ENCODE results near the gene JHY.

JHY gene

DNA sequence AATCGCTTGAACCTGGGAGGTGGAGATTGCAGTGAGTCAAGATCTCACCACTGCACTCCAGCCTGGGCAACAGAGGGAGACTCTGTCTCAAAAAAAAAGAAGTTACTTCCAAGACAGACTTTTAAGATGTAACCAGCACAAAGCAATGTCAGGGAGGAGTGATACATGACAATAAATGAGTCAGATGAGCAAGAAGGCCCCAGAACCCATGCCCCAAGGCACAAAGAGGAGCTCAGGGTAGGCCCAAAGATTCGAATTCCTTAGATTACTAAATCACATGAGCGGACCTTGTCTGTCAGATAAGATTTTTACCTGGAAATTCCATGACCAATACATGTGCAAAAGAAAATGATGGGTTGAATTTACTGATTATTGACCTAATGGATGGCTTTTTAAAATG, 10.5 kb upstream of the JHY start:
- DNase-seq (ENCODE audit: low read depth) = no peak

DNA sequence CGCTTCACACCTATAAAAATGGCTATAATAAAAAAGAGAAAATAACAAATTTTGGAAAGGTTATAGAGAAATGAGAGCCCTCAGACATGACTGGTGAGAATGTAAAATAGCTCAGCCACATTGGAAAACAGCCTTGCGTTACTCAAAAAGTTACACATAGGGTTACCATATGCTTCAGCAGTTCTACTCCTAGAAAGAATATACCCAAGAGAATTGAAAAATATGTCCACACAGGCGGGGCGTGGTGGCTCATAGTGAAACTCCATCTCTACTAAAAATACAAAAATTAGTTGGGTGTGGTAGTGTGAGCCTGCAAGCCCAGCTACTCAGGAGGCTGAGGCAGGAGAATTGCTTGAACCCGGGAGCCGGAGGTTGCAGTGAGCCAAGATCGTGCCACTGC, 7.6 kb upstream of the JHY start:
- DNase-seq (ENCODE audit: low read depth) = no peak

DNA sequence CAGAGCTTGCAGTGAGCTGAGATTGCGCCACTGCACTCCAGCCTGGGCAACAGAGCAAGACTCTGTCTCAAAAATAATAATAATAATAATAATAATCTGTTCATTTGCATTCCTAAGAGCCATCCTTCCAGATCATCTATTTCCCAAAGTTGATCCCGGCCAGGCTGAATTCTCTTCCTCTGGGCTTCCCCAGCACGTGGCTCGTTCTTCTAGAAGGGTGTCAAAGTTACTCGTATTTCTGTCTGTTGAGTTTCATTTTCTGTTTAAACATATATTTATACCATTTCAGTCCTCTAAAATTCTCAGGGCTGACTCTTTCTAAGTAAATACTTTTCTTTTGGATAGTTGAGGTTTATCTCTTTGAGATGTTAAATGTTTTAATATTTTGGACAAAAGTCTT, 4.8 kb upstream of the JHY start:
- DNase-seq (ENCODE audit: low read depth) = no peak

DNA sequence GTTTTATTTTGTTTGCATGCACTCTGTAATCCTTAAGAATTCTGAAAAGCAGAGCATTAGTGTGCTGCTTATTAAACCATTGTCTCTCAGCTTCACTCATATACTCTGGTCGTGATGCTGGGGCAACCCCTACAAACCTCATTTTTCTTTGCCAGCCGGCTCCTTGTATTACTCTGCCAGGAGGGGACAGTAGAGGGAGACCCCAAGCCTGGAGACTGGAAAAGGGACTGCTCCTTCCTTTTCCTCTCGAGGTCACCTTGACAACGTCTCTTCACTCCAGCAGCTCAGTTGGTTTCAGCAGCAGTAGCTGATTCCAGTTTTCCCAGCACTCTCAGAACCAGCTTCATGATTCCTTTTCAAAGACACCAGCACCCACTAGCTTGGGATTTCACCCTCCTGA, 2.8 kb upstream of the JHY start:
- no peak for DNase-seq (ENCODE audit: low read depth)

DNA sequence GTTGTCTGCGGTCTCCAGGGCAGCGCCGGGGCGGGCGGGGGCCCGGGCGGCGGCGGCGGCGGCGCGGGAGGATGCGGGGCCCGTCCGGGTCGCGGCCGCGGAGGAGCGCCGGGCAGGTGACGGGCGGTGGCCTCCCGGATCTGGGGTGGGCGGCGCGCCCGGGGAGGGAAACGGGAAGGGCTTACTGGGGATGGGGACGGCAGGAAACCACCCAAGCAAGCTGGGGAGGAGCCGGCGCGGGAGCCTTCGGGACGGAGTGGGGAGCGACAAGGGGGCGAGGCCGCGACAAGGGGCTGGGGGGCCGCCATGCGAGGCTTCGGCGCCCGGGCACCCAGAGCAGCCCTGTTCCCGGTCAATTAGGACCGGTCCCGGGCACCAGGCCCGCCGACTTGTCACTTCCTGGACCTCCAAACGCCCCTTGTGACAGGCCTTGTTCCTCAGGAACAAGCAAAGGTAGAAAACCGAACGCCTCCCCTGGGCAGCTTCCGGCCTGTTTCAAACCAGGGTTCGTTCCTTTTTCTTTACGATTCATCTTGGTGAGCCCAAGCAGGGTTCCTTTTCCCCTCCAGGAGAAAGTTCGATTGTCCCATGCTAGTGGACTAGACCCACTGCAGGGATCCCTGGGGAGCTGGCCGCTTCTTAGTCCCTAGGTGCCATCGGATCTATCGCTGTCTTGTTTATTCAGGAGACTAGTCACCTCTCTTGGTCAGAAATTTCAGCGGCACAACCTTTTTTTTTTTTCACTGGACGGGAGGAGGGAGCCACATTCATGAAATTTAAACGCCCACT, 492 bp downstream of the JHY start:
- DNase-seq (ENCODE audit: low read depth) = peak; percentile 23

DNA sequence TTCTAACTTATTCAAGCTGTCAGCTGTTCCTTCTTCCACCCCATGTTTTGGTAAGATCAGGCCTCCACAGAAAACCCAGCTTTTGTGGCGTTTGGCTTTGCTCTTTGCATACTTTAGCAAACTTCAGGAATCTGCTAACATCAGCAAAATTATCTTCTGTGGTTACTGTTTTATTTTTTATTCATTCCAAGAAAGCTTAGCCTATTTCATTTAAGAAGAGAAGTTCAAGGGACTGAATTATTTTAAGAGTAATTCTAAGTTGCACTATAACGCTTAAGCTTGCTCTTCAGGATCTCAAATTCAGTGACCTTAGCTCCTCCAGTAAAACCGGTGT, 1.1 kb downstream of the JHY start:
- DNase-seq (ENCODE audit: low read depth) = no peak

DNA sequence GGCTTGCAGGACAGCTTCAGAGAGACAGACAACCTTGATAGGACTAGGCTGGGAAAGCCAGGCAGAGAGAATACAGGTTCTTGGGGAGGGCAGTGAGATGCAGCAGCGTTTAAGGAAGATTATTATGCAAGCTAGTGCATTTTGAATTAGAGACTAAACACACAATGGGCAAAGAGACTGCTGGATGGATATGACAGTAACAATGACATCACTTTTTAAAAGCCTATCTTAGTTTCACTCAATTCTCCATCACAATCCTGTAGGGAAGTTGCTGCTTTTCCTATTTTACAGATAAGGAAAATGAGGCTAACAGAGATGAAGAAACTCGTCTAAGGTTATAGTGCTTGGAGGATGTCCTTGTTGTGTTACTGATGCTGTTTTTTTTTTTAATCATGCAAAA, 5.6 kb downstream of the JHY start:
- DNase-seq (ENCODE audit: low read depth) = no peak

DNA sequence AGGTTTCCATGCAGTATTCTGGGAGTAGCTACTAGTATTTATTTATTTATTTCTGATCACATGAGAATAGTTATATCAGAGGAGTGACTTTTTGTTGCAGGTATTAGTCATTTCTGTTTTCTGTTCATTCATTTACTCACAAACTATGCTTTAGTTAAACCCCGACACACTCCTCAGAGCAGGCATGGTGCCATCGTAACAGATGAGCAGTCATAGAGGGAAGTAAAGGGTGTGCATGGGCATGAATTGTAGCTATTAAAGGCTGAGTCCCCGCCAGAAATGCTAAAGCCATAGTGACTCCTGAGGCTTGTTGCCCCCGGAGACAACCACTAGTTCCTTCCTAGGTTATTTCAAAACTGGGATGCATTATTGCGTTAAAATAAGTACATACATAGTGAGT, 10.6 kb downstream of the JHY start:
- DNase-seq (ENCODE audit: low read depth) = no peak

DNA sequence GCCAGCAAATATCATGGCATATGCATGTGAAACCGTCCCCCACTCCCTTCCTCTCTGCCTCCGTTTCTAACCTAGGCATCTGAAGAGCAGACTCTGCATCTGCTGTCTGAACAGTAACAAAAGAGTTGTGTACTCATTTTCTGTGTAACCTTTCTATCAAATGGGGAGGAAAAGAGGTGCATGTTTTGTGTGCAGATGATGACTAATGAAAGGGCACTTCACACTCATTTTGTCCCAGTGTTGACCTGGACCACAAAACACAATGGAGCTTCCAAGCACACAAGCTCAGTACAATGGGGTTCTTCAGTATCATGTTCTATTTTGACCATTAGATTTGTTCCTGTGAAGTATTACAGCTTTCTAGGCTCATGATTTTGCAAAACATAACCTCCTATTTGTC, 13.0 kb downstream of the JHY start:
- no peak for DNase-seq (ENCODE audit: low read depth)

DNA sequence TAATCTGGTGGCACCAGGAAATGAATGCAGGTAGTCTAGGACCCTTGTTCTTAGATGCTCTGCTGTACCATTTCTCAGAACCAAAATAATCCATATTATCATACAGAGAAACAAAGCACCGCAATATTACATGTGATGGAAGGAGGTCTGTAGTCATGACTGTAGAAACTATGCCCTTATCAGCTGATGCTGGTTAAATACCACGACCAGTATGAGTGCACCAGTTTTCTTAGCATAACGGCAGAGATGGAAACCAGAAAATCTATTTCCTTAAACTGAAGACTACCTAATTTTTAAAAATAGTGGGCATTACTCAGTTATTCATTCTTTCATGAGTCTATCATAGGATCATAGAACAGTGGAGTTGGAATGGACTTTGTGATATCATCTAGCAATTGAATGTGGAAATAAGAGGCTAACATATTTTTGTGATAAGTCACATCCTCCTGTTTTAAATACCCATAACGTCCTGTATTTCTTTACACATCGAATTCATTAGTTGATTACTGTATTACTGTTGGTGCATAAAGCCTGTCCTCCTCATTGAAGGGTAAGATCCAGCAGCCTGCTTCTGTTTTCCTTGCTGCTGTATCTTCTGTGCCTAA, 15.1 kb downstream of the JHY start:
- no peak for DNase-seq (ENCODE audit: low read depth)

DNA sequence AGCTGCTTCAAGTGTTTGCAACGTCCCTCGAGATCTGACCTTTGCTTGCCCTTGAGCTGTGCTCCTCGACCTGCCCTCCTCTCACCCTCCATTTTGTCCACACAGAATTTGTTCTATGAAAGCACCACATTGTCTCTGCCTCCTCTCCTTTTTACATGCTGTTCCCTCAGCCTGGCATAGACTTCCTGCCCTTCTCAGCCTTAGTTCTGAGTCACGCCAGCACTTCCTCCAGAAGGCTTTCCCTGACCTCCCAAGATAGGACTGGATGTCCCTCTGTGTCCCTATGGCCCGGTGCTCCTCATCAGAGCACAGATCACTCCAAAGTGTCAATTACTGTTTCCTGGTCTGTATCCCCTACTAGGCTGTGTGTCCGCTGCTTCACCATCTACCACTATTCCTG, 16.2 kb downstream of the JHY start:
- no peak for DNase-seq (ENCODE audit: low read depth)

DNA sequence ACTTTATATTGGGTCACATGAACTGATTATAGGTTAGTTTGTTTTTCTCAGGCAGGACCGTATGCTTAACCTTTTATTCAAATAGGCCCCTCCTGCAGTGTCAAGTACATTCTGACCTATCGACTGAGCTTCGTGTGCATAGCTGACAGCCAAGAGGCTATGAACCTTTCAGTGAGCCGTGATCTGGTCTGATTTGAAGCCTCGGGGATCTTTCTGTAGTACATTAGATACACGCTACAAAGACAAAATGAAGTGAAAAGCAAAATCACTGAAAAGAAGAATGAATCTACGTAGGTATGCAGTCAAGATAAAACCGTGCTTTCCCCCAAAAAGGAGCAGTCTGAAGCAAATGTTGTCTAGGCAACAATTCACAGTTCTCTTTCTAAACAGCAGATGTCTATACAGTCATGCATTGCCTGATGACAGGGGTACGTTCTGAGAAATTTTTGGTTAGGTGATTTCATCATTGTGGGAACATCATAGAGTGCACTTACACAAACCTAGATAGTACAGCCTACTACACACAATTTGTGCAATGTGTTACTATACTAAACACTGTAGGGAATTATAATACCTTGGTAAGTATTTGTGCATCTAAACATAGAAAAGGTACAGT, 18.1 kb downstream of the JHY start:
- no peak for DNase-seq (ENCODE audit: low read depth)

DNA sequence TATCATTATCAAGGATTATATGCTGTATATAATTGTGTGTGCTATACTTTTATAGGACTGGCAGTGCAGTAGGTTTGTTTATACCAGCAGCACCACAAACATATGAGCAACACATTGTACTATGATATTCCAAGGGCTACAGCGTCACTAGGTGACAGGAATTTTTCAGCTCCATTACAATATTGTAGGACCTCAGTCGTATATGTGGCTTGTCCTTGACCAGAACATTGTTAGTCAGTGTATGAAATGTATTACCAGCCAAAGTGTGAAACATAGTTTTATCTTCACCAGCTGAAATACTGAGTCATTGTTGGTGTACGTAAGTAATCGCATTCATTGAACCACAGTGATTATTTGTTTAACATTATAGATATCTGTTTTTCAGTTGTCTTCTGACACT, 20.4 kb downstream of the JHY start:
- no peak for DNase-seq (ENCODE audit: low read depth)

DNA sequence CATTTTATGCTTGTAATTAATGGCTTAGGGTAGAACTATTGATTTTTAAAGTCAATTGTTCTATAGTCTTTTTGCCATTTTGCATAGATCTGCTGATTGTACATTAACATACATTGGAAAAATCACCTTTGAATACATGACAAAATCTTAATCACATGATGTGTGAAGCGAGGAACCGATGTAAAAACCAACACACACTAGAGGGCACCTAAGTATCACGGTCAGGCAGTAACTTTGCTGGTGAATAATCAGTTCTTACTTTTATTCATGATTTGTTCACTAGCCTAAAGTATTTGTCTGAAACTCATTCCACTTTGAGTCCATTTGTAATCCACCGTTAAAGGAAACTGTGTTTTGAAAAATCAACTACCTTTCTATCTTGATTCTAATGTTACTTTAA, 28.2 kb downstream of the JHY start:
- DNase-seq (ENCODE audit: low read depth) = no peak

DNA sequence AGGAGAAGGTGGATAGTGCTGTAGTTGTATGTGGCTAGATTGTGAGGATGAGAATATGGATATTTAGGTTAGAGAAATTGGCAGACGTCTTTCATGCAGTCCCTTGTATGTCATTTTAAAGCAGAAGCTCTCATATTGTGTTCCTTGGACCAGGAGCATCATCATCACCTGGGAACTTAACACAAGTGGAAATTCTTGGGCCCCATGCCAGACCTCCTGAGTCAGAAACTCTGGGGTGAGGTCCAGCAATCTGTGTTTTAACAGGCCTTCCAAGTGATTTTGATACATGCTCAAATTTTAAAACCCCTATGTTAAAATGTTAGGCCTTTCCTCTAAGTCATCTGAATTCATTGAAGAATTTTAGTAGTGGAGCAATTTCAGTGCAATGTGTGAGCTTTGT, 34.8 kb downstream of the JHY start:
- no peak for DNase-seq (ENCODE audit: low read depth)

DNA sequence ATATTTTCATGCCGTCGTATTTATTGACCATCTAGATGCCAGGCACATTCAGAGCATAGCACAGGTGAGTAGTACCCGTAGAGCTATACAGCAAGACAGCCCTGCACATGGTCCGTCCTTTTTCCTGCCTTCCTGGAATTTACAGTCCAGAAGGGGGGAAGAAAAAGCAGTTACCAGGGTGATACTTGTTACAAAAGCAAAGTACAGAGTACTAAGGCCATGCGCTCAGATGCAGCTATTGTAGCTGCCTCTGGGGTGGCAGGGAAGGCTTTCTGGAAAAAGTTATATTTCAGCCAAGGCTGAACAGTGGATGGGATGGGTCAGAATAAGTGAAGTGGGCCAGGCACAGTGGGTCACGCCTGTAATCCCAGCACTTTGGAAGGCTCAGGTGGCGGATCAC, 36.2 kb downstream of the JHY start:
- DNase-seq (ENCODE audit: low read depth) = no peak

DNA sequence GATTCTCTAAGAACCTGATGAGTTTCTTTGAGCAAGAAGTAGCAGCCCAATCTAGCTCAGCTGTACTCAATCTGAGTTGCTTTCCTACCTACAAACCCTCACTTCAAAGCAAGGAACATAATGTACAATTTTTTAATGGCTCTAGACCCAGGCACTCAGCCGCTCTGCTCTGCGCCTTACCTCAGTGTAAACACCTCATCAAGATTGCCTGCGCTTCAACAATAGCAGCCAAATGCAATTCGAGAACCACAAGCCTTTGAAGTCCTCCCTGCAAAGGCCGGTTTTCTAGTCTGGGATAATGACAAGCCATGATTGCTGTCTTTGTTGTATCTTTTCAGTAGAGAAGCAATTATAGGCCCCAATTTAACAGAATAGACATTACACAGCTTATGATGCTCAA, 38.0 kb downstream of the JHY start:
- no peak for DNase-seq (ENCODE audit: low read depth)

DNA sequence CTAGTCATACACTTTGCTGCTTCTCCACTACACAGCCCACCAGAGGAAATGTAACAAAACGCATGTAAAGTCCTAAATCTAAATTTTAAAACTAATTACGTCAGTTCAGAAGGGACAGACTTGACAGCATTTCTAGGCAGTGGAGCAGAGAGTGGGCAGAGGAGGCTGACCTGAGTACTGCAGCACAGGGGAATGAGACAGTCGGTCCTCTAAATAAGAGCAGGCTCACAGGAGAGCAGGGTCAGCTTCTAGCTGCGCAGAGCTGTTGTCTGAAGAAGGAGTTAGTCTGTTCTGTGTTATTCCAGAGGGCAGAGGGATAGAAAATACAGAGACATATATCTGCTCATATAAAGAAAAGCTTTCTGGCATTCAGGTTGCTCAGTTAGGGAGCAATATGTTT, 40.3 kb downstream of the JHY start:
- DNase-seq (ENCODE audit: low read depth) = no peak

DNA sequence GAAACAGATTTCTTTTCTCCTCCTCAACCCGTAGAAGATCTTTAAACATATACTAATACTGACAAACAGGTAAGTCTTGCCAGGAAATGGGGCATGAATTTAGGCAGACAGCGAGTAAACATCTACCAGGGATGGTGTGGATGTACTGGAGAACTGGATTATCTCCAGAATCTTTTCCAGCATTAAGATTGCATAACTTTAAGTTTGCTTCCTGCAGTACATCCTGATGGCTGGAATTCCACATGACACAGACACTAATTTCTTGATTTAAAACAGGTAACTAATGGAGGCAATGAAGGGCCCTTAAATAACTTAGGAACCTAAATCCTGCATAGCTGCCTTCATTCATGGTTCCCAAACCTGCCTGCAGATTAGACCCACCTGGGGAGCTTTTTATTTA, 40.7 kb downstream of the JHY start:
- DNase-seq (ENCODE audit: low read depth) = no peak

DNA sequence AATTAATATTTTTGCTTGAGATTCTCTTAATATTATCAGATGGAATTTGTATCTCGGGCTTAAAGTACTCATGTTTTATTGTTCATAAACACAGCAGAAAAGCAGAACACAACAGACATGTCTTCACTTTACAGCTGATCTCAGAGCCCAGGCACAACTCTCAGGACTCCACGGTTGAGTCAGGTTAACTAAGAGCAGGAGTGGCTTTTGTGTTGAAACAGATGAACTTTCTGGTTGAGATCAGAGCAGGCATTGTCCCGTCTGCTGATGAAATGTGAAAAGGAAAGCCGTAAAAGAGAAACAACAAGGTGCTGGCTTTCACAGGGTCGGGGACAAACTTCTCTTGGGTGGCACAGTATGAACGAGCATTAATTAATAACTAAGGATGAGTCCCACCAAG, 49.0 kb downstream of the JHY start:
- DNase-seq (ENCODE audit: low read depth) = no peak

DNA sequence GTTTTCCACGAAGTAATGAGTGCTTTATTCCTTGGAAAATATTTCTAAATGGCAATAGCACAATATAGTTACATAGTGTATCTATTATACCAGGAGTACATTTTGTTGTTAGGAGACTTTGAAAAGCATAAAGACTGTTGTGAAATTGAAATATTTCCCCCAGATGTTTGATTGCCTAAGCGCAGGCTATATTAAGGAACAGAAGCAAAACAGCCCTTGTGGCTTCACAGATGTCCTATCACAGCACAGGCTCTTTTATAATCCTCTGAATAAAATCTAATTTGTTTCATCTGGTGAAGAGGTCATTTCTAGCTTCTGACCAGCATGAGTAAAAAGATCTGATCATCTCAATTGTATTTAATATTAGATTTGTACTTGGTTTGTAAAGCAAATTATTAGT, 50.9 kb downstream of the JHY start:
- DNase-seq (ENCODE audit: low read depth) = no peak

DNA sequence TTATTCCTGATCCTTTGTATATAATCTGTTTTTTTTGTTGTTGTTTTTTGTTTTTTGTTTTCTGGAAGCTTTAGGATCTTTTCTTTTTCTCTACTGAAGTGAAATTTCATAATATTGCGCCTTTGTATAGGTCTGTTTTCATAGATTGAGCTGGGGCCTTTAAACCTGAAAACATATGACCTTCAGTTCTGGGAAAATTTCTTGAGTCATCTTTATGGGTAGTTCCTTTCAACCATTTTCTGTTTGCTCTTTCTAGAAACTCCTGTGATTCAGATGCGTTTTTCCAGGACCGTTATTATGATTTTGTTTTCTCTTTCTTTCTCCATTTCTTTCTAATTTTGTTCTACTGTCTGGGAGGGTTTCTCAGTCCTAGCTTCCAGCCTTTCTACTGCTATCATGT, 55.4 kb downstream of the JHY start:
- no peak for DNase-seq (ENCODE audit: low read depth)

DNA sequence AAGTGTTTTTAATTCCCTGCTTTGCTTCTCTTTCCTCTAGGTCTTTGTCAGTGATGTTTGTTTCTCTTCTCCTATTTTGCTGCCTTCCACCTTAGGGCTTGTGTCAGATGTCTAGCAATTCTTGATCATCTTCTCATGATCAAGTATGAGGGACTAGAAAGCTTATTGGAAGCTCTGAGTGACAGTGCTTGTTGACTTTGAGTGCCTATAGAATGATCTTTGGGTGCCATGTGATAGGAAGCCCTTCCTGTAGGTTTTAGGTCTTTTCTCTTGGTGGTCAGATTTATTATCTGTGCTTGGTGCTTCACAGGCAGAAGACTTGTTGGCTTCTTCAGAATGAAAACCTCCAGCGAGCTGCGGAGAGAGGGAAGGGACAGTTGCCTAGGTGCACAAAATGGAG, 56.0 kb downstream of the JHY start:
- DNase-seq (ENCODE audit: low read depth) = no peak

DNA sequence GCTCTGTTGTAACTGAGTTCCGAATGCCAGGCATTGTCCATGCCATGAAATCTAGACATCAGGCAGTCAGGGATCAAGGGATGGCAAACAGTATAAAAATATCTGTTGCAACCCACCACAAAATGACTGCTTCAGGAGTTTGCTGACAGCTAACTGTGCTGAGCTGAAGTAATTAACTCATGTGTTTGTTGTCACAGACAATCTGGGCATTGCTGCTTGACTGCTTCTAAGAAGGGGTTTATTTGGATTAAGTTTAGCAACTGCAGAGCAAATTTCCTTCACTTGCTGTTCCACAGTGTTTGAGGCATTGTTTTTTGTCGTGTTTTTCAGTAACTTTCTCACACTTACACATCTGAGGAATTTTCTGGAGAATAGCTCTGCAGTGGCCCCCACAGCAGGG, 68.7 kb downstream of the JHY start:
- DNase-seq (ENCODE audit: low read depth) = no peak

Data from activated T-cell treated with anti-CD3 and anti-CD28 coated beads for 24 hours (primary cell).